CD4-positive, alpha-beta memory T cell (primary cell): ENCODE results near the gene RAPGEF4. TPM values are rescaled to one million over a fixed set of nuclear protein-coding genes. Genes with fewer than 3 reads are reported as not detected.

Experiments used
- CTCF ChIA-PET: fragments of 350-600 bp; sonication (Branson Sonifier 250); formaldehyde crosslinking; loops from one replicate; lab custom pipeline; 2021; ENCODE audit warnings: inconsistent platforms; ENCODE audit not compliant: partially characterized antibody; lab: Charles Lee
- POLR2A ChIA-PET: fragments of 350-600 bp; sonication (Branson Sonifier 250); formaldehyde crosslinking; loops from one replicate; lab custom pipeline; 2021; ENCODE audit not compliant: partially characterized antibody; lab: Charles Lee
- DNase-seq, 5 donors: peaks; one replicate each; pipeline versions ENCODE4 v3.0.0 to v3.0.0-alpha.2; 2020 to 2022; ENCODE audit warnings: mixed read lengths in 1 of 5
- H3K27ac ChIP-seq: one replicate; pipeline ENCODE4 v1.7.0; 2013; ENCODE audit warnings: low read depth, low read length
- H3K27me3 ChIP-seq: 2 replicates; pipeline ENCODE4 v1.7.0; 2013; ENCODE audit warnings: mild to moderate bottlenecking, low read length, moderate library complexity; ENCODE audit not compliant: insufficient read depth
- H3K36me3 ChIP-seq: 2 replicates; pipeline ENCODE4 v1.7.0; 2013; ENCODE audit warnings: mild to moderate bottlenecking, low read length, moderate library complexity; ENCODE audit not compliant: insufficient read depth
- H3K4me1 ChIP-seq: 2 replicates; pipeline ENCODE4 v1.7.0; 2013; ENCODE audit warnings: mild to moderate bottlenecking, low read length, moderate library complexity; ENCODE audit not compliant: insufficient read depth
- H3K4me3 ChIP-seq, 2 donors: one replicate each; pipeline ENCODE4 v1.7.0; 2013; ENCODE audit warnings: low read length in 2 of 2, mild to moderate bottlenecking in 1 of 2
- H3K9me3 ChIP-seq, 2 donors: one replicate each; pipeline ENCODE4 v1.7.0; 2013; ENCODE audit warnings: low read length in 2 of 2, control low read depth in 1 of 2; ENCODE audit not compliant: control insufficient read depth in 1 of 2
- H3K27ac Mint-ChIP-seq, 7 donors: one replicate each; pipeline ENCODE4 v1.8.0; 2020 to 2021; ENCODE audit warnings: mixed read lengths in 7 of 7, mild to moderate bottlenecking in 6 of 7, inconsistent platforms in 3 of 7, moderate library complexity in 3 of 7
- H3K27me3 Mint-ChIP-seq, 2 donors: one replicate each; pipeline ENCODE4 v1.8.0; 2020 to 2021; ENCODE audit warnings: mixed read lengths in 2 of 2
- H3K36me3 Mint-ChIP-seq, 2 donors: one replicate each; pipeline ENCODE4 v1.8.0; 2020 to 2021; ENCODE audit warnings: mixed read lengths in 2 of 2, inconsistent platforms in 1 of 2, mild to moderate bottlenecking in 1 of 2
- H3K4me1 Mint-ChIP-seq, 4 donors: one replicate each; pipeline ENCODE4 v1.8.0; 2020 to 2021; ENCODE audit warnings: mixed read lengths in 4 of 4, mild to moderate bottlenecking in 1 of 4
- H3K4me3 Mint-ChIP-seq, 8 donors: one replicate each; pipeline ENCODE4 v1.8.0; 2020 to 2021; ENCODE audit warnings: mixed read lengths in 8 of 8, mild to moderate bottlenecking in 7 of 8, moderate library complexity in 6 of 8, inconsistent platforms in 3 of 8
- H3K9me3 Mint-ChIP-seq, 8 donors: one replicate each; pipeline ENCODE4 v1.8.0; 2020 to 2021; ENCODE audit warnings: mixed read lengths in 8 of 8, mild to moderate bottlenecking in 5 of 8, inconsistent platforms in 3 of 8, moderate library complexity in 1 of 8
- intact Hi-C: fragments of 100-400 bp; cut with micrococcal nuclease; formaldehyde crosslinking; loops from one replicate; pipeline ENCODE4 v1.15.1; 2023
- polyA plus RNA-seq, 2 donors: library from polyadenylated mRNA; unstranded; fragments of 300-500 nt; fragmentation: Illumina TruSeq; gene quantifications; one replicate each; pipeline ENCODE4 v1.2.3, GENCODE V29; 2021
- total RNA-seq, 2 experiments: library from RNA; stranded (reverse); gene quantifications; one replicate each; pipeline ENCODE4 v1.2.3, GENCODE V29; 2021

Gene RAPGEF4
- total and polyA plus RNA-seq, 4 experiments from 2014 or later: not detected

GRCh38 chr2:172993139-172993538 is 257.5 kb downstream of the RAPGEF4 start:
- Histone ChIP-seq H3K9me3 (no peaks in the 10 kb centered on the region), H3K27ac (no peak overlapping the region)
- CTCF ChIA-PET: interaction anchor here (1.2 to 1.6 kb wide), 2 partner anchors 14 to 34 kb away, joined by 3 read pairs; no protein-coding TSS in a partner anchor

DNA sequence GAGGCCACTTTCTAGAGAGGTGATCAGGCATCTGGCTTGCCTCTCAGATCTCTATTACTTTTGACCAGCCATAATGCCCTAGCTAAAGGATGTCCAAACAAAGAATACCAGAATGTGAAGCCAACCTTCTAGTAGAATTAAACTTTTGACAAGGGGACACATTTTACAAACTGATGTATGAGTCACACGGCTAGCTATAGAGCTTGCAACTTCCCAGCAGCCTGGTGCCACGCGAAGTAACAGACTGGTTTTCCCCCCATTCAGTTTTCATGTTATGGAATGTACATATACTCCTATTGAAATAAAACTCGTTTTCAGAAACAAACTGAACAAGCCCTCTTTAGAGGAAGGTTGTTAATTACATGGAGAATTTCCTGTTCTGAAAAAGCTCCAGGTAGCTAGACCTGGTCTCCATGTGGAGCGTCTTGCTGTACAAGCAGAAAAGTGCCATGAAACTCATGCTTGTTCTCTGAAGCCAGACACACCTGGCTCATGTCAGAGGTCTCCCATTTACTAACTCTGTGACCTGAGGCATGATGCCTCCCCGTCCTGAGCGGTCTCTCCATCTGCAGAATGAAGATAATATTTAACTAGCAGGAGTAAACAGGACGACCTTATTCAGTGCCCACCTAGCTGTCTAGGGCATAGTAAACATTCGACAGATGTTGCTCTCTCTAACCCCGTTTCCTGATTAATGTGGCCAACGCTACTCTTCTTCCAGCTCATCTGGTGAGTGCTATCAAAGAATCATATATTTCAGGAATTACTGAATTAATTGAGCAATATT is 258.5 kb downstream of the RAPGEF4 start:
- Histone ChIP-seq H3K36me3 (no peaks in the 10 kb centered on the region), H3K27me3 (no peaks in the 10 kb centered on the region), H3K27ac (no peak overlapping the region), H3K4me1 (no peaks in the 10 kb centered on the region), H3K4me3 (no peak overlapping the region), H3K9me3 (no peaks in the 10 kb centered on the region)
- POLR2A ChIA-PET: no interaction called here
- intact Hi-C loops: no loop called here
- Mint-ChIP-seq H3K27me3 (peaks cover 7 to 8% of the 10 kb centered on the region in 2 donors), H3K9me3 (no peaks in the 10 kb centered on the region), H3K4me1 (no peaks in the 10 kb centered on the region), H3K27ac (no peak overlapping the region), H3K36me3 (no peaks in the 10 kb centered on the region), H3K4me3 (no peak overlapping the region)
- no peak for DNase-seq
- CTCF ChIA-PET: no interaction called here

More at GRCh38 chr2:172993139-172993538, 257.5 kb downstream of the RAPGEF4 start:
- Mint-ChIP-seq H3K27ac (no peak overlapping the region), H3K4me3 (no peak overlapping the region), H3K27me3 (peaks cover 6 to 8% of the 10 kb centered on the region in 2 donors), H3K36me3 (no peaks in the 10 kb centered on the region), H3K4me1 (no peaks in the 10 kb centered on the region), H3K9me3 (no peaks in the 10 kb centered on the region)
- no peak for DNase-seq
- H3K27me3 ChIP-seq: no peaks in the 10 kb centered on the region
- POLR2A ChIA-PET: no interaction called here
- H3K4me3 ChIP-seq: no peak overlapping the region
- no peaks in the 10 kb centered on the region for H3K36me3 ChIP-seq
- intact Hi-C loops: no loop called here
- H3K4me1 ChIP-seq: no peaks in the 10 kb centered on the region

GRCh38 chr2:172994864-172995263 is 259.2 kb downstream of the RAPGEF4 start:
- H3K9me3 Mint-ChIP-seq: no peaks in the 10 kb centered on the region
- H3K27me3 Mint-ChIP-seq: peaks cover 7 to 8% of the 10 kb centered on the region in 2 donors
- H3K27me3 ChIP-seq: no peaks in the 10 kb centered on the region
- no peak overlapping the region for H3K27ac ChIP-seq
- H3K36me3 Mint-ChIP-seq: no peaks in the 10 kb centered on the region
- intact Hi-C loops: no loop called here
- H3K4me1 Mint-ChIP-seq: no peaks in the 10 kb centered on the region
- no peaks in the 10 kb centered on the region for H3K4me1 ChIP-seq
- H3K4me3 ChIP-seq: no peak overlapping the region
- H3K9me3 ChIP-seq: no peaks in the 10 kb centered on the region
- no peak for DNase-seq
- no peak overlapping the region for H3K27ac Mint-ChIP-seq
- ChIA-PET CTCF (no interaction called here), POLR2A (no interaction called here)
- H3K4me3 Mint-ChIP-seq: no peak overlapping the region
- no peaks in the 10 kb centered on the region for H3K36me3 ChIP-seq

- ChIA-PET POLR2A (no interaction called here), CTCF (interaction anchor here (0.7 kb wide), 1 partner anchor 31 kb away, joined by 3 read pairs; no protein-coding TSS in a partner anchor)
- Mint-ChIP-seq H3K4me1 (no peaks in the 10 kb centered on the region), H3K27ac (no peak overlapping the region), H3K4me3 (no peak overlapping the region), H3K9me3 (no peaks in the 10 kb centered on the region), H3K27me3 (peaks cover 7 to 12% of the 10 kb centered on the region in 2 donors), H3K36me3 (no peaks in the 10 kb centered on the region)
- DNase-seq: no peak
- H3K4me1 ChIP-seq: no peaks in the 10 kb centered on the region
- H3K4me3 ChIP-seq: no peak overlapping the region
- H3K36me3 ChIP-seq: no peaks in the 10 kb centered on the region
- H3K27ac ChIP-seq: no peak overlapping the region
- no peaks in the 10 kb centered on the region for H3K27me3 ChIP-seq
- intact Hi-C loops: no loop called here
- H3K9me3 ChIP-seq: no peaks in the 10 kb centered on the region
Measured at GRCh38 chr2:172995323-172996244, 259.9 kb downstream of the RAPGEF4 start.

DNA sequence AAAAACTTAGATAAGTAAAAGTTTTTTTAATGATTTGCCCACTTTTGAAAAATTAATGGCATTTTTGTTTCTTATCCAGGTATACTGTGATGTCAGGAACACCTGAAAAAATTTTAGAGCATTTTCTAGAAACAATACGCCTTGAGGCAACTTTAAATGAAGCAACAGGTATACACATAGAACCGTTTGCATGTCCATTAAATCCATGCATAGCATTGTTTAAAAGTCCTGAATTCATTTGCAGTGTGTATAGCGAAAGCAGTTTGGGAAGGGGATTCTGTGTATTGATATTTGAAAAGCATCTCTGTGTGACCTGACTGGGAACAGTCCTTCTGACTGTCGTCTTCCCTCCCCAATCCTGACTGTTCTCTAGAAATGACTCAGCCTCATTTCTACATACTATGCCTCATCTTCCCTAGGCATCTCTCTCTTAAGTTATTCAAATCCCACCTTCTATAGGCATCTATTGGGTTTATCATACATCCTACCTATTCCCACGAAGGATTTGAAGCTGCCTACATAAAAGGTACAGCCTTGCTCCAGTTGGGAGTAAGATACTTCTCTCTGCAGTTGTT is 260.8 kb downstream of the RAPGEF4 start:
- no peaks in the 10 kb centered on the region for H3K27me3 ChIP-seq
- POLR2A ChIA-PET: no interaction called here

GRCh38 chr2:172997031-172997430 is 261.4 kb downstream of the RAPGEF4 start:
- Histone ChIP-seq H3K27ac (no peak overlapping the region), H3K4me1 (no peaks in the 10 kb centered on the region), H3K9me3 (no peaks in the 10 kb centered on the region), H3K36me3 (no peaks in the 10 kb centered on the region), H3K27me3 (no peaks in the 10 kb centered on the region), H3K4me3 (no peak overlapping the region)
- Mint-ChIP-seq H3K9me3 (no peaks in the 10 kb centered on the region), H3K27me3 (peaks cover 9 to 20% of the 10 kb centered on the region in 2 donors), H3K36me3 (no peaks in the 10 kb centered on the region), H3K4me1 (no peaks in the 10 kb centered on the region), H3K27ac (no peak overlapping the region), H3K4me3 (no peak overlapping the region)
- ChIA-PET POLR2A (no interaction called here), CTCF (no interaction called here)
- intact Hi-C loops: no loop called here
- DNase-seq: no peak

More for the DNA sequence above, 260.8 kb downstream of the RAPGEF4 start:
- no peaks in the 10 kb centered on the region for H3K36me3 ChIP-seq
- Mint-ChIP-seq H3K27me3 (peaks cover 9 to 18% of the 10 kb centered on the region in 2 donors), H3K9me3 (no peaks in the 10 kb centered on the region), H3K4me1 (no peaks in the 10 kb centered on the region), H3K4me3 (no peak overlapping the region), H3K27ac (no peak overlapping the region), H3K36me3 (no peaks in the 10 kb centered on the region)
- no peaks in the 10 kb centered on the region for H3K4me1 ChIP-seq
- CTCF ChIA-PET: no interaction called here
- no peak for DNase-seq
- H3K9me3 ChIP-seq: no peaks in the 10 kb centered on the region
- no peak overlapping the region for H3K4me3 ChIP-seq
- H3K27ac ChIP-seq: no peak overlapping the region
- intact Hi-C loops: no loop called here
